SK-N-SH (cell line): ENCODE results near the gene AXIN1.

Experiments used
- POLR2AphosphoS5 ChIP-seq: IDR thresholded peaks from 2 replicates; pipeline ENCODE4 v1.6.1; 2012; ENCODE audit warnings: low read depth, low read length
- TF ChIP-seq, protein P1 (sequence below): fragments of 200-600 bp; sonication (generic); IDR thresholded peaks from 2 replicates; pipeline ENCODE4 v1.6.1; 2017; ENCODE audit warnings: antibody characterized with exemption, mild to moderate bottlenecking, moderate library complexity

DNA sequence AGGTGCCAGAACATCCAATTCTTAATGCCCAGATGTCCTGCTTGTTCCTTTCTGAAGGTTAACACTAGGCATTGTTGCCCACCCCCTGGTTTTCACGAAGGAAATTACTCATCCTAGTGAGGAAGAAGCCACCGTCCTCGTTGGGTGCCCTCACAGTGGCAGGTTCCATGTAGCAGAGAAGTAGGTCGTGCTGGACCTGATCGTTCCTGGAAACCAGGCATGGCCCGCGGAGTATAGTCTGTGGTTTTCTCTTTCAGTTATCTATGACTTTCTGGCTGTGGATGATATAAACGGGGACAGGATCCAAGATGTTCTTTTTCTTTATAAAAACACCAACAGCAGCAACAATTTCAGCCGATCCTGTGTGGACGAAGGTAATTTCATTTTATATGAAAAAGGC, 93.3 kb downstream of the AXIN1 start:
- TF ChIP-seq, protein P1, sequence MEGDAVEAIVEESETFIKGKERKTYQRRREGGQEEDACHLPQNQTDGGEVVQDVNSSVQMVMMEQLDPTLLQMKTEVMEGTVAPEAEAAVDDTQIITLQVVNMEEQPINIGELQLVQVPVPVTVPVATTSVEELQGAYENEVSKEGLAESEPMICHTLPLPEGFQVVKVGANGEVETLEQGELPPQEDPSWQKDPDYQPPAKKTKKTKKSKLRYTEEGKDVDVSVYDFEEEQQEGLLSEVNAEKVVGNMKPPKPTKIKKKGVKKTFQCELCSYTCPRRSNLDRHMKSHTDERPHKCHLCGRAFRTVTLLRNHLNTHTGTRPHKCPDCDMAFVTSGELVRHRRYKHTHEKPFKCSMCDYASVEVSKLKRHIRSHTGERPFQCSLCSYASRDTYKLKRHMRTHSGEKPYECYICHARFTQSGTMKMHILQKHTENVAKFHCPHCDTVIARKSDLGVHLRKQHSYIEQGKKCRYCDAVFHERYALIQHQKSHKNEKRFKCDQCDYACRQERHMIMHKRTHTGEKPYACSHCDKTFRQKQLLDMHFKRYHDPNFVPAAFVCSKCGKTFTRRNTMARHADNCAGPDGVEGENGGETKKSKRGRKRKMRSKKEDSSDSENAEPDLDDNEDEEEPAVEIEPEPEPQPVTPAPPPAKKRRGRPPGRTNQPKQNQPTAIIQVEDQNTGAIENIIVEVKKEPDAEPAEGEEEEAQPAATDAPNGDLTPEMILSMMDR: no peak
- TF ChIP-seq POLR2AphosphoS5: no peak
